Ishikawa (cell line): Measurements from ENCODE around the gene SCFD1.

Experiments
- CREB1 ChIP-seq: IDR thresholded peaks from 2 replicates; pipeline ENCODE4 v1.6.1; 2012; ENCODE audit warnings: low read depth
- EP300 ChIP-seq: IDR thresholded peaks from 2 replicates; pipeline ENCODE4 v1.6.1; 2012; ENCODE audit warnings: borderline replicate concordance
- FOXM1 ChIP-seq: IDR thresholded peaks from 2 replicates; pipeline ENCODE4 v1.6.1; 2012; ENCODE audit warnings: low read depth, borderline replicate concordance
- TAF1 ChIP-seq: IDR thresholded peaks from 2 replicates; pipeline ENCODE4 v1.6.1; 2012; ENCODE audit warnings: low read depth, mild to moderate bottlenecking
- TEAD4 ChIP-seq: IDR thresholded peaks from 2 replicates; pipeline ENCODE4 v1.6.1; 2012
- YY1 ChIP-seq: IDR thresholded peaks from 2 replicates; pipeline ENCODE4 v1.6.1; 2012; ENCODE audit warnings: low read depth
- ZBTB7A ChIP-seq: IDR thresholded peaks from 2 replicates; pipeline ENCODE4 v1.6.1; 2012; ENCODE audit warnings: low read depth

DNA sequence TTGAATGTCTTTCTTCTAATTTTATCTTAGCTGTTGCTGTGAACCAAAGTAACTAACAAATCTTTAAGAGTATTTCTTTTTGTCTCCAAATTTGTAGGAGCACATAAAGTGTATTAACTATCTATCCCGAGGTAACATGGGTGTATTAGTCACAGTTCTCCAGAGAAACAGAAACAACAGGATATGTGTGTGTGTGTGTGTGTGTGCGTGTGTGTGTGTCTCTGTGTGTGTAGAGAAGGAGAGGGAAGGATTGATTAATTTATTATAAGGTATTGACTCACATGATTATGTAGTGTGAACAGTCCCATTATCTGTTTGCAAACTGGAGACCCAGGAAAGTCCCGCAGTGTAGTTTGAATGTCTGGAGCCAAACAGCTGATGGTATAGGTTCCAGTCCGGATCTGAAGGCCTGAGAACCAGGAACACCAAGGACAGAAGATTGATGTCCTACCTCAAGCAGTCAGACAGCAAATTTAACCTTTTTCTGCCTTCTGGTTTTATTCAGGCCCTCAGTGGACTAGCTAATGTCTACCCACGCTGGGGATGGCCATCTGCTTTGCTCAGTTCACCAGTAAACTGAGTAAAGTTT, 48.8 kb upstream of the SCFD1 start:
- no peak for TF ChIP-seq FOXM1
- no peak for TF ChIP-seq CREB1
- TF ChIP-seq TEAD4 = no peak
- no peak for TF ChIP-seq EP300
- no peak for TF ChIP-seq TAF1
- TF ChIP-seq YY1 = no peak
- TF ChIP-seq ZBTB7A = no peak
